Measurements from ENCODE around the gene FBXW8.

The FBXW8 gene

GRCh38 chr12:116910280-116910644 lies 488 bp upstream of the FBXW8 start:
- TF ChIP-seq SIN3A (IDR thresholded peaks at IDR 0.05; ENCODE audit: borderline replicate concordance, insufficient read depth, low read length): no peak
- TF ChIP-seq REST (IDR thresholded peaks at IDR 0.05; ENCODE audit: insufficient read depth in 1 of 2, low read depth in 2 of 2, low read length in 2 of 2): no peak
- no peak for TF ChIP-seq TAF1 (IDR thresholded peaks at IDR 0.05; ENCODE audit: borderline replicate concordance, insufficient read depth, low read length)
- no peak for TF ChIP-seq FOXP2 (optimal IDR thresholded peaks at IDR 0.05; ENCODE audit: borderline replicate concordance, extremely low read depth, extremely low read length, insufficient read depth)
- no peak for TF ChIP-seq POLR2AphosphoS5 (IDR thresholded peaks at IDR 0.05; ENCODE audit: low read depth, low read length)

DNA sequence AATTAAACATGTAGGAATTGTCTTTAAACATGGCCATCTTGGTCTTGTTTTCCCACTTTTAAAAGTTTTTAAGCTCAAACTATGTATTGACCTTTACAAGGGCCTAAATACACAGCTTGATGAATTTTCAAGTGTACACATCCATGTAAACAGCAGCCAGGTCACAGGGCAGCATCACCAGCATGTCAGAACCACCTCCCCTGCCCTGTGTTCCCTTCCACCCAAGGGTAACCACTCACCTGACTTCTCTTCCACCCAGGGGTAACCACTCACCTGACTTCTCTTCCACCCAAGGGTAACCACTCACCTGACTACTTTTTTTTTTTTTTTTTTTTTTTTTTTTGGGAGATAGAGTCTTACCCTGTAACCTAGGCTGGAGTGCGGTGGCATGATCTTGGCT lies 4.6 kb downstream of the FBXW8 start:
- TF ChIP-seq TAF1 (IDR thresholded peaks at IDR 0.05; ENCODE audit: borderline replicate concordance, insufficient read depth, low read length) (no peak), SIN3A (IDR thresholded peaks at IDR 0.05; ENCODE audit: borderline replicate concordance, insufficient read depth, low read length) (no peak), POLR2AphosphoS5 (IDR thresholded peaks at IDR 0.05; ENCODE audit: low read depth, low read length) (no peak), FOXP2 (optimal IDR thresholded peaks at IDR 0.05; ENCODE audit: borderline replicate concordance, extremely low read depth, extremely low read length, insufficient read depth) (no peak), REST (IDR thresholded peaks at IDR 0.05; ENCODE audit: insufficient read depth in 1 of 2, low read depth in 2 of 2, low read length in 2 of 2) (no peak)

DNA sequence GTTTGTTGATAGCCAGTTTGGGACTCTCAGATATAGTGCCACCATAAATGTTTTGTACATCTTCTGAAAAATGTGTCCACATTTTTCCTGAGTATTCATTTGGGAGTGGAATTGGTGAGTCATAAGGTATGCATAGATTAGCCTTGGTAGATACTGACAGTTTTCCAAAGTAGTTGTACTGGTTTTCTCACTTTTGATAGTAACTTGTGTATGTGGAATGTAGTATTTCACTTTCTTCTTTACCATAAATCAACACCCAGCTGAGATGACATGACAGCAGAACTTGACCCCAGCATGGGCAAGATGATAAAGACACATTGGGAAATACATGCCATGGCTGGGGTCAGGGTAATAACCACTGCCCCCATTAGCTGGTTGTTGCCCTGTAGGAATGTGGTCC lies 5.4 kb downstream of the FBXW8 start:
- TF ChIP-seq POLR2AphosphoS5 (IDR thresholded peaks at IDR 0.05; ENCODE audit: low read depth, low read length) (no peak), REST (IDR thresholded peaks at IDR 0.05; ENCODE audit: insufficient read depth in 1 of 2, low read depth in 2 of 2, low read length in 2 of 2) (no peak), TAF1 (IDR thresholded peaks at IDR 0.05; ENCODE audit: borderline replicate concordance, insufficient read depth, low read length) (no peak), SIN3A (IDR thresholded peaks at IDR 0.05; ENCODE audit: borderline replicate concordance, insufficient read depth, low read length) (no peak), FOXP2 (optimal IDR thresholded peaks at IDR 0.05; ENCODE audit: borderline replicate concordance, extremely low read depth, extremely low read length, insufficient read depth) (no peak)

DNA sequence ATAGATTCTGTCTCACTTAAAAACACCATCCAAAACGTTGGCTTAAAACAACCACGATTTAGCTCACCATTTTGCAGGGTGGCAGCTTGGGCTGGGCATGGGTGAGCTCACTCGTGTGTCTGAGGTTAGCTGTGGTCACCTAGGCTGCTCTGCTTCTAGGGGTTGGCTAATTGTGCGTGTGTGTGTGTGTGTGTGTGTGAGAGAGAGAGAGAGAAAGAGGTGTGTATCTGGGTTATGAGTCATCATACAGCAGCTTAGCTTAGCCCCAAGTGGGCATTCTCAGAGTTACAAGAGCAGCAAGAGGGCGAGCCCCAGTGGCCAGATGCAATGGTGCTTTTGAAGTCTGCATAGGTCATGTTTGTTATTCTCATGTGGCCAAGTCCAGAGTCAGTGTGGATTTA lies 6.0 kb downstream of the FBXW8 start:
- TF ChIP-seq FOXP2 (optimal IDR thresholded peaks at IDR 0.05; ENCODE audit: borderline replicate concordance, extremely low read depth, extremely low read length, insufficient read depth): no peak
- TF ChIP-seq TAF1 (IDR thresholded peaks at IDR 0.05; ENCODE audit: borderline replicate concordance, insufficient read depth, low read length): no peak
- TF ChIP-seq POLR2AphosphoS5 (IDR thresholded peaks at IDR 0.05; ENCODE audit: low read depth, low read length): no peak
- no peak for TF ChIP-seq REST (IDR thresholded peaks at IDR 0.05; ENCODE audit: insufficient read depth in 1 of 2, low read depth in 2 of 2, low read length in 2 of 2)
- TF ChIP-seq SIN3A (IDR thresholded peaks at IDR 0.05; ENCODE audit: borderline replicate concordance, insufficient read depth, low read length): no peak

GRCh38 chr12:116918464-116918863 lies 7.7 kb downstream of the FBXW8 start:
- TF ChIP-seq SIN3A (IDR thresholded peaks at IDR 0.05; ENCODE audit: borderline replicate concordance, insufficient read depth, low read length) (no peak), FOXP2 (optimal IDR thresholded peaks at IDR 0.05; ENCODE audit: borderline replicate concordance, extremely low read depth, extremely low read length, insufficient read depth) (no peak), TAF1 (IDR thresholded peaks at IDR 0.05; ENCODE audit: borderline replicate concordance, insufficient read depth, low read length) (no peak), POLR2AphosphoS5 (IDR thresholded peaks at IDR 0.05; ENCODE audit: low read depth, low read length) (no peak), REST (IDR thresholded peaks at IDR 0.05; ENCODE audit: insufficient read depth in 1 of 2, low read depth in 2 of 2, low read length in 2 of 2) (no peak)
